ENCODE data around the gene FPR3. TPM values are rescaled to one million over a fixed set of nuclear protein-coding genes. Genes with fewer than 3 reads are reported as not detected.

The FPR3 gene
- total RNA-seq, 1 donor from 2014 or later, result not detected

- Histone ChIP-seq H3K4me3 (ENCODE audit: insufficient read depth, low read depth, low read length) (no peak overlapping the region), H3K36me3 (ENCODE audit: insufficient read depth, low read length) (no peaks in the 10 kb centered on the region), H2AFZ (ENCODE audit: low read depth, low read length) (no peak overlapping the region), H3K79me2 (ENCODE audit: insufficient read depth, low read length) (no peaks in the 10 kb centered on the region), H4K20me1 (ENCODE audit: insufficient read depth, low read length) (no peaks in the 10 kb centered on the region), H3K27me3 (ENCODE audit: insufficient read depth, low read length) (no peaks in the 10 kb centered on the region), H3K9me3 (ENCODE audit: insufficient read depth, low read depth, low read length) (peaks cover 6% of the 10 kb centered on the region), H3K9ac (ENCODE audit: low read length) (no peak overlapping the region), H3K4me1 (ENCODE audit: insufficient read depth, low read length) (peaks cover 11% of the 10 kb centered on the region), H3K27ac (ENCODE audit: low read depth, low read length) (no peak overlapping the region), H3K4me2 (ENCODE audit: low read length) (no peak overlapping the region)
- FAIRE-seq (no peak), DNase-seq (ENCODE audit: low read depth) (no peak)
- Mint-ChIP-seq H3K36me3 (ENCODE audit: low read depth, unreplicated experiment) (no peaks in the 10 kb centered on the region), H3K9me3 (ENCODE audit: unreplicated experiment) (peaks cover 17% of the 10 kb centered on the region), H3K27me3 (ENCODE audit: low read depth, unreplicated experiment) (no peaks in the 10 kb centered on the region), H3K27ac (ENCODE audit: unreplicated experiment) (no peak overlapping the region), H3K4me3 (ENCODE audit: unreplicated experiment) (no peak overlapping the region), H3K4me1 (ENCODE audit: low read depth, unreplicated experiment) (peaks cover 3% of the 10 kb centered on the region)
- no peak for TF ChIP-seq EZH2 (IDR thresholded peaks at IDR 0.05; ENCODE audit: insufficient read depth, low read length)
- no peak for TF ChIP-seq CTCF (IDR thresholded peaks at IDR 0.05; ENCODE audit: insufficient read depth, low read depth, low read length)
These were observed 1.3 kb downstream of the FPR3 start for GRCh38 chr19:51796195-51796679.

GRCh38 chr19:51797480-51797879 lies 2.5 kb downstream of the FPR3 start:
- no peak overlapping the region for H3K9ac ChIP-seq (ENCODE audit: low read length)
- peaks cover 11% of the 10 kb centered on the region for H3K4me1 ChIP-seq (ENCODE audit: insufficient read depth, low read length)
- H3K27me3 Mint-ChIP-seq (ENCODE audit: low read depth, unreplicated experiment), result no peaks in the 10 kb centered on the region
- H3K79me2 ChIP-seq (ENCODE audit: insufficient read depth, low read length), result no peaks in the 10 kb centered on the region
- DNase-seq (ENCODE audit: low read depth) (no peak), FAIRE-seq (no peak)
- H3K36me3 ChIP-seq (ENCODE audit: insufficient read depth, low read length), result no peaks in the 10 kb centered on the region
- H3K4me1 Mint-ChIP-seq (ENCODE audit: low read depth, unreplicated experiment), result peaks cover 3% of the 10 kb centered on the region
- no peak overlapping the region for H3K27ac Mint-ChIP-seq (ENCODE audit: unreplicated experiment)
- no peak overlapping the region for H2AFZ ChIP-seq (ENCODE audit: low read depth, low read length)
- peaks cover 6% of the 10 kb centered on the region for H3K9me3 ChIP-seq (ENCODE audit: insufficient read depth, low read depth, low read length)
- H3K27ac ChIP-seq (ENCODE audit: low read depth, low read length), result no peak overlapping the region
- no peak overlapping the region for H3K4me3 Mint-ChIP-seq (ENCODE audit: unreplicated experiment)
- no peaks in the 10 kb centered on the region for H4K20me1 ChIP-seq (ENCODE audit: insufficient read depth, low read length)
- no peak overlapping the region for H3K4me3 ChIP-seq (ENCODE audit: insufficient read depth, low read depth, low read length)
- no peak for TF ChIP-seq EZH2 (IDR thresholded peaks at IDR 0.05; ENCODE audit: insufficient read depth, low read length)
- TF ChIP-seq CTCF (IDR thresholded peaks at IDR 0.05; ENCODE audit: insufficient read depth, low read depth, low read length), result no peak
- H3K36me3 Mint-ChIP-seq (ENCODE audit: low read depth, unreplicated experiment), result no peaks in the 10 kb centered on the region
- H3K4me2 ChIP-seq (ENCODE audit: low read length), result no peak overlapping the region
- H3K27me3 ChIP-seq (ENCODE audit: insufficient read depth, low read length), result no peaks in the 10 kb centered on the region
- H3K9me3 Mint-ChIP-seq (ENCODE audit: unreplicated experiment), result peaks cover 17% of the 10 kb centered on the region

GRCh38 chr19:51798062-51798461 lies 3.1 kb downstream of the FPR3 start:
- Mint-ChIP-seq H3K27ac (ENCODE audit: unreplicated experiment) (no peak overlapping the region), H3K27me3 (ENCODE audit: low read depth, unreplicated experiment) (no peaks in the 10 kb centered on the region), H3K36me3 (ENCODE audit: low read depth, unreplicated experiment) (no peaks in the 10 kb centered on the region), H3K4me1 (ENCODE audit: low read depth, unreplicated experiment) (peaks cover 3% of the 10 kb centered on the region), H3K9me3 (ENCODE audit: unreplicated experiment) (peaks cover 17% of the 10 kb centered on the region), H3K4me3 (ENCODE audit: unreplicated experiment) (no peak overlapping the region)
- Histone ChIP-seq H3K9ac (ENCODE audit: low read length) (no peak overlapping the region), H3K79me2 (ENCODE audit: insufficient read depth, low read length) (no peaks in the 10 kb centered on the region), H3K4me1 (ENCODE audit: insufficient read depth, low read length) (peaks cover 11% of the 10 kb centered on the region), H2AFZ (ENCODE audit: low read depth, low read length) (no peak overlapping the region), H3K27me3 (ENCODE audit: insufficient read depth, low read length) (no peaks in the 10 kb centered on the region), H3K27ac (ENCODE audit: low read depth, low read length) (no peak overlapping the region), H4K20me1 (ENCODE audit: insufficient read depth, low read length) (no peaks in the 10 kb centered on the region), H3K36me3 (ENCODE audit: insufficient read depth, low read length) (no peaks in the 10 kb centered on the region), H3K4me3 (ENCODE audit: insufficient read depth, low read depth, low read length) (no peak overlapping the region), H3K9me3 (ENCODE audit: insufficient read depth, low read depth, low read length) (peaks cover 3% of the 10 kb centered on the region), H3K4me2 (ENCODE audit: low read length) (no peak overlapping the region)
- FAIRE-seq, result no peak
- TF ChIP-seq CTCF (IDR thresholded peaks at IDR 0.05; ENCODE audit: insufficient read depth, low read depth, low read length) (no peak), EZH2 (IDR thresholded peaks at IDR 0.05; ENCODE audit: insufficient read depth, low read length) (no peak)
- no peak for DNase-seq (ENCODE audit: low read depth)

Data from astrocyte (in vitro differentiated cells and primary cell).